SJSA1 (cell line): Measurements from ENCODE around the gene WDR36. TPM values are rescaled to one million over a fixed set of nuclear protein-coding genes. Genes with fewer than 3 reads are reported as not detected.

Experiments
- DNase-seq, 2 experiments: peaks; one replicate each; pipeline ENCODE4 v3.0.0-alpha.2; 2015 to 2020; ENCODE audit warnings: low spot score in 2 of 2, low read depth in 1 of 2
- H3K27ac ChIP-seq: fragments of 250-450 bp; sonication (Bioruptor Pico); 2 replicates; pipeline ENCODE4 v1.5.1; 2020; ENCODE audit warnings: mild to moderate bottlenecking, moderate library complexity
- H3K27me3 ChIP-seq: fragments of 250-450 bp; sonication (Bioruptor Pico); replicated peaks from 2 replicates; pipeline ENCODE4 v1.5.1; 2020; ENCODE audit warnings: mild to moderate bottlenecking, moderate library complexity
- H3K36me3 ChIP-seq: fragments of 250-450 bp; sonication (Bioruptor Pico); 2 replicates; pipeline ENCODE4 v1.5.1; 2020; ENCODE audit warnings: mild to moderate bottlenecking
- H3K4me1 ChIP-seq: fragments of 250-450 bp; sonication (Bioruptor Pico); replicated peaks from 2 replicates; pipeline ENCODE4 v1.6.1; 2021; ENCODE audit warnings: mild to moderate bottlenecking
- H3K4me3 ChIP-seq: fragments of 250-450 bp; sonication (Bioruptor Pico); 2 replicates; pipeline ENCODE4 v1.5.1; 2020; ENCODE audit warnings: mild to moderate bottlenecking
- H3K9me3 ChIP-seq: fragments of 250-450 bp; sonication (Bioruptor Pico); replicated peaks from 2 replicates; pipeline ENCODE4 v1.5.1; 2020; ENCODE audit warnings: mild to moderate bottlenecking
- total RNA-seq: library from RNA; depleted of rRNA; stranded (reverse); fragments of >200 nt; shearing (Covaris generic); gene quantifications from 2 replicates; pipeline ENCODE4 v1.2.3, GENCODE V29; 2014; rRNA removed

WDR36 gene
- total RNA-seq, 1 experiment from 2014 or later = 54.9 TPM

DNA sequence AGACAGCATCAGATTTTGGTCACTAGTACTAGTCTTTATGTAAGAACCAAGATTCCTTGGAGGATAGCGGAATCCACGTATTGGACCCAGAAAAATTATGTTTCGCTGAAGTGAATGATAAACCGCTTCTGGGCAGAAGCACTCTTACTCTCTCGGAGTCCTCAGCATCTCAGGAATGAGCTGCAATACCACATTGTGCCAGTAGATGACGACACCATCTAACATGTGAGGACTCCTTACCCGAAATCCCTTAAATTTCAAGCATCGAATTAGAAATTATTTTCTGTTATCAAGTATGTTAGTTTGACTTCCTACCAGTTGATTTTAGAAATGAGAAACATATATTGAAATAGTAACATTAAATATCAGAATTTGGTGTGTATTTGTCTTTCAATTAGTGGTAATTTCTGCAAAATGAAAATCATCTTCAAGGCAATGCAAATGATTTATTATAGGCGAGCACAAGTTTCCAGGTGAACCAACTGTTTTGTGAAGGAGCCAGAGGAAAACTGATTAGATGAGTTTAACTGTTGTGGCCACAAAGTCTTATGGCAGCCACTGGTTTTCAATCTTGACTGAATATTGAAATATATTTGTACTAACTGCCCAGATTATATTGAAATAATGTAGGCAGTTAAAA lies 66.1 kb downstream of the WDR36 start:
- no peaks in the 10 kb centered on the region for H3K27me3 ChIP-seq
- H3K9me3 ChIP-seq = no peaks in the 10 kb centered on the region
- H3K4me3 ChIP-seq = no peak overlapping the region
- H3K27ac ChIP-seq = no peak overlapping the region
- no peaks in the 10 kb centered on the region for H3K4me1 ChIP-seq
- H3K36me3 ChIP-seq = no peaks in the 10 kb centered on the region
- DNase-seq = peak; percentile 64 to 79

DNA sequence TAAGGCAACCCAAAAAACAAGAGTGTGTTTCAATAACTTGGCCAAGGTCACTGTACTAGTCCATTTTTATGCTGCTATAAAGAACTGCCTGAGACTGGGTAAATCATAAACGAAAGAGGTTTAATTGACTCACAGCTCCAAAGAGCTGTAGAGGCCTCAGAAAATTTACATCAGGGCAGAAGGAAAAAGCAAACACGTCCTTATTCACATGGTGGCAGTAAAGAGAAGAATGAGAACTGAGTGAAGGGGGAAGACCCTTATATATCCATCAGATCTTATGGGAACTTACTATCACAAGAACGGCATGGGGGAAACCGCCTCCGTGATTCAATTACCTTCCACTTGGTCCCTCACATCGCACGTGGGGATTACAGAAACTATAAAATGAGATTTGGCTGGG lies 67.7 kb downstream of the WDR36 start:
- Histone ChIP-seq H3K4me3 (no peak overlapping the region), H3K4me1 (no peaks in the 10 kb centered on the region), H3K36me3 (no peaks in the 10 kb centered on the region), H3K9me3 (no peaks in the 10 kb centered on the region), H3K27ac (no peak overlapping the region), H3K27me3 (no peaks in the 10 kb centered on the region)
- no peak for DNase-seq

DNA sequence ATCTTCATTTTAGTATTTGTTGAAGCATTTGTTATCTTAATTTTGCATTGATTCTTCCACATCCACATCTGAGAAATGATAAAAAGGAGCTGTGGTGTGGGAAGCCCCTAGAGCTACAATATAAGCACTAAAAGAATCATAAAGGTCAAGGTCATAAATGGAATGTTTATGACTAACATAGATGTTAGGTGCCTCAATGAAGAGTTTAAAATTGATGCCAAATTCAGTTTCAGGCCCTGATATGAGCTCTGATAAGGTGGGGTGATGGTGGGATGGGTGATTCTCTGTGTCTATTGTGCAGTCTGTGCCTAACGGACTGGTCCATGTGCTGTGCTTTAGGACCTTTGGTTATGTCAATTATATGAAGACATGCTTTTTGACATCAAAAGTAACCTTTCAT lies 70.9 kb downstream of the WDR36 start:
- H3K27me3 ChIP-seq = no peaks in the 10 kb centered on the region
- no peak overlapping the region for H3K27ac ChIP-seq
- H3K4me1 ChIP-seq = no peaks in the 10 kb centered on the region
- no peaks in the 10 kb centered on the region for H3K9me3 ChIP-seq
- no peak for DNase-seq
- no peaks in the 10 kb centered on the region for H3K36me3 ChIP-seq
- H3K4me3 ChIP-seq = no peak overlapping the region

DNA sequence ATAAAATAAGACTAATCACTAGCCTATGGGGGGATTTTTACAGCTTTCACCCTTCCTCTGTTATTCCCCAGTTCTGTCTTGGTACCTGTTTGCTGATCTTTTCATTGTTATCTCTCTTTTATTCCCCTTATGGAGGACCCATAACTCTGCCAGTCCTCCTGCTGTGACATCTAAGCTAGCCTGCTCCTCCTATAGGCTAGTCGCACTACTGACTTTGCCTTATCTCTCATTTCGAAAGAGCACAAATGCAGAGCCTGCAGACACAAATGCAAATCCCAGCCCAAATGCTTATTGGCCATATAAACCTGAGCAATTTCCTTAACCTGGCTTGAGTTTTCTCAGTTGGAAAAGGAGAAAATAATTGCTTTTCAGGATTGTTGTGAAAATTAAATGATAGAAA lies 72.9 kb downstream of the WDR36 start:
- no peaks in the 10 kb centered on the region for H3K4me1 ChIP-seq
- H3K36me3 ChIP-seq = no peaks in the 10 kb centered on the region
- H3K27ac ChIP-seq = no peak overlapping the region
- no peak overlapping the region for H3K4me3 ChIP-seq
- H3K9me3 ChIP-seq = no peaks in the 10 kb centered on the region
- no peak for DNase-seq
- H3K27me3 ChIP-seq = no peaks in the 10 kb centered on the region

DNA sequence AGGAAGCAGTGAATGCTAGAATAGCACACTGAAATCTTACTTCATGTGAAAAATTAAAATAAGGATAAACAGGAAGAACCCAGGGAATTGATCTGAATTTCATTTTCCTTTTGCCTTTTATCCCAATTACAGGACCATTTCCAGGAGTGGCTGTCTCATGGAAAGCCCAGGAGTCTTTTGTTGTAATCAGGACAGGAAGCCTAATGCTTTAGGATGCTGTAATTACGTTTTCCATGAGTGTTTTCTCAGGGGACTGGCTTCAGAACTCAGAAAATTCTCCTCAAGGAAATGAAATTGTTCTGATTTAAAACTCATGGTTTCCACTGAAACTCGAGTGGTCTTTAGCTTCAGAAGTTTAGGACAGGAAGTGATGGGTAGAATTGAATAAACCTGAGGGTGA lies 75.4 kb downstream of the WDR36 start:
- Histone ChIP-seq H3K36me3 (no peaks in the 10 kb centered on the region), H3K4me3 (no peak overlapping the region), H3K9me3 (no peaks in the 10 kb centered on the region), H3K4me1 (no peaks in the 10 kb centered on the region), H3K27me3 (no peaks in the 10 kb centered on the region), H3K27ac (no peak overlapping the region)
- DNase-seq = no peak

DNA sequence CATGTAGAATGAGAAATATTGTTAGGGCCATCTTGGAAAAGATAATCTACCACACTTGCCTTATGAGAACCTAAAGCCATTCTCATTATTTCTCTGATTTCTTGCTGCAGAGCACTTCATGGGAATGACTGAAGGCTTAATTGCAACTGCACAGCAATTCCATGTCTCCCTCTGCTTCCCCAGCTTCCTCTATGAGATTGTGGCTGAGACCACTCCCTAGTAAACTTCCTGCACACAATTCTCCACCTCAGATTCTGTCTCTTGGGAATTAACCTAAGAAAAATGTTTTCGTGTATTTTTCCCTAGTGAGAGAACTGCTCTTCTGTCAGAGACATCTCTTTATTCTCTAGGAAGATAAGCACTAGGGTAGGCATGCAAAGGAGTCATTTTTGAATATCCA lies 76.5 kb downstream of the WDR36 start:
- DNase-seq = no peak
- no peak overlapping the region for H3K27ac ChIP-seq
- no peaks in the 10 kb centered on the region for H3K36me3 ChIP-seq
- H3K9me3 ChIP-seq = no peaks in the 10 kb centered on the region
- H3K4me3 ChIP-seq = no peak overlapping the region
- H3K4me1 ChIP-seq = no peaks in the 10 kb centered on the region
- peaks cover 6% of the 10 kb centered on the region for H3K27me3 ChIP-seq

DNA sequence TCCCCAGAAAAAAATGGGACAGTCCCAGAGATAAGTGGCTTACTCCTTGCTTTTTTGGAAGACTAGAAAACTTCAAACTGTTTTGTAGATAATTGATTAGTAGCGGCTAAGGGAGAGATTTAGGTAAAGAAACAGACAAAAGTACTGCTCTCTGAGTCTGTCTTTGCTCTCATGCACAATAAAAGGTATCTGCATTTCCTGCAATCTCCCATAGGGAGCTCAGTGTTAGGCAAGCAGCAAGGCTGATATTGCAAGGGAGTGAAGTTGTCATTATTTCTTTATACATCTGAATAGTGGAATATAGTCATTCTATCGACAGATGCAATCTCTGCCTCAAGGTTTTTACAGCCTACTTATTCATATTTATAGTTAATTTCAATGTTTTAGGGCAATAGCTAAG lies 77.1 kb downstream of the WDR36 start:
- H3K4me1 ChIP-seq = no peaks in the 10 kb centered on the region
- H3K27ac ChIP-seq = no peak overlapping the region
- no peaks in the 10 kb centered on the region for H3K36me3 ChIP-seq
- no peaks in the 10 kb centered on the region for H3K9me3 ChIP-seq
- peaks cover 6% of the 10 kb centered on the region for H3K27me3 ChIP-seq
- no peak overlapping the region for H3K4me3 ChIP-seq
- no peak for DNase-seq

DNA sequence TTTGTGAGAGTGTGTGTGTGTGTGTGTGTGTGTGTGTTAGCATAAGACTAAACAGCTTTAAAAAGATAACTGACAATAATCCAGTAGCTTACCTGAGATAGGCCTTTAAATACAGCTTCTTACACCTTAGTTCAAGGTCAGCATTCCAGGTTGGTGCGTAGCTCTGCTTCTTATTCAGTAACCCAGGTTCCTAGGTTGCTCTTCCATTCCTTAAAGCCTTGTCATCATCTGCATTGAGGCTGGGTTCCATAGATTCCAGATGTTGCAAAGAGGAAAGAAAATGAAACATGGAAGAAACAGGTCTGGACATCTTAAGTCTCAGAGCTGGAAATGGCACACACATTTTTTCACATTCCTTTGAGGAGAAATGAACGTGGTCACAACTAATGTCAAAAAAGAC lies 78.1 kb downstream of the WDR36 start:
- Histone ChIP-seq H3K4me1 (no peaks in the 10 kb centered on the region), H3K27ac (no peak overlapping the region), H3K9me3 (no peaks in the 10 kb centered on the region), H3K36me3 (no peaks in the 10 kb centered on the region), H3K4me3 (no peak overlapping the region), H3K27me3 (peaks cover 6% of the 10 kb centered on the region)
- DNase-seq = no peak

DNA sequence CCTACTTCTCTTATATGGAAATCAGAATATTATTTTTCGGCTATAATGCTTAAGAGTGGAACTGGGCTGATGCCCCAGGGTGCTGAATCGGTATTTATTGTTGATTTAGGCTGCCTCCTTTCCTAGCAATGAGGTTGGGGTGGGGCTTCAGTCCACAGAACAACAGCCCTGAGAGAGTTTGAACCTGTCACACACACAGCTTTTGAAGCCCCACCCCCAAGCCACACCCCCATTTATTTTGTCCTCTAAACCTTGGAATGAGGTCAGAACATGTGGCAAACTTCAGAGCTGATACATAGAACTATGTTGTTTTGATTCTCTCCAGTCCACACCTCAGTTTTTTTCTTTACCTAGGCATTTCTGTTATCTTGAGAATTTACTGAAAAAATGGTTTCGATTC lies 80.4 kb downstream of the WDR36 start:
- Histone ChIP-seq H3K27me3 (peaks cover 6% of the 10 kb centered on the region), H3K9me3 (no peaks in the 10 kb centered on the region), H3K4me3 (no peak overlapping the region), H3K36me3 (no peaks in the 10 kb centered on the region), H3K4me1 (no peaks in the 10 kb centered on the region), H3K27ac (no peak overlapping the region)
- no peak for DNase-seq

DNA sequence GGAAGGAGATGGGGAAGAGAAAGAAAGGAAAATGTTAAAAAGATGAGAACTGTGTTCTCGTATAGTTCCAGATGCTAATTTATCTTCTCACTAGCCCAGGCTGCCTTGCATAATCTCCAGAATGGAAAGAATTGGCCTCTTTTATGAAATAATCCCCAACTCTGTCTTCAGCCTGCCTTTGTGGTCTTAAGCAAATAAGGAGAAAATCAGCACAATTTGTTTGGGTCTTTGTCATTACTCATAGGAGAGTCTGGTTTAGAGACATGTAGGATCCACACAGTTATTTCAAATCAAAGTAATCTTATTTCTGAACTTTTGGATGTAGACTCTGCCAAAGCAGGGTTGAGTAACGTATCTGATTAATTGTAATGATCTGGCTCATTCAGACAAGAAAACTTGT lies 81.3 kb downstream of the WDR36 start:
- Histone ChIP-seq H3K4me3 (no peak overlapping the region), H3K27me3 (peaks cover 12% of the 10 kb centered on the region), H3K4me1 (no peaks in the 10 kb centered on the region), H3K27ac (no peak overlapping the region), H3K9me3 (no peaks in the 10 kb centered on the region), H3K36me3 (no peaks in the 10 kb centered on the region)
- no peak for DNase-seq

Other genes with a start within 250 kb of the WDR36 start
- gene TSLP, start 20.6 kb upstream of the WDR36 start, total RNA-seq = 0.11 TPM in 1 of 2 replicates, not detected in the other
- 2.7 and 3.6 TPM in 2 replicates for gene CAMK4, start 132.0 kb downstream of the WDR36 start, total RNA-seq